ENCODE measurements around the gene COA3. TPM values are rescaled to one million over a fixed set of nuclear protein-coding genes. Genes with fewer than 3 reads are reported as not detected.

COA3 gene
- polyA plus RNA-seq, 2 of the 4 experiments (the other 2 are of a cell fraction), result 126 to 131 TPM

DNA sequence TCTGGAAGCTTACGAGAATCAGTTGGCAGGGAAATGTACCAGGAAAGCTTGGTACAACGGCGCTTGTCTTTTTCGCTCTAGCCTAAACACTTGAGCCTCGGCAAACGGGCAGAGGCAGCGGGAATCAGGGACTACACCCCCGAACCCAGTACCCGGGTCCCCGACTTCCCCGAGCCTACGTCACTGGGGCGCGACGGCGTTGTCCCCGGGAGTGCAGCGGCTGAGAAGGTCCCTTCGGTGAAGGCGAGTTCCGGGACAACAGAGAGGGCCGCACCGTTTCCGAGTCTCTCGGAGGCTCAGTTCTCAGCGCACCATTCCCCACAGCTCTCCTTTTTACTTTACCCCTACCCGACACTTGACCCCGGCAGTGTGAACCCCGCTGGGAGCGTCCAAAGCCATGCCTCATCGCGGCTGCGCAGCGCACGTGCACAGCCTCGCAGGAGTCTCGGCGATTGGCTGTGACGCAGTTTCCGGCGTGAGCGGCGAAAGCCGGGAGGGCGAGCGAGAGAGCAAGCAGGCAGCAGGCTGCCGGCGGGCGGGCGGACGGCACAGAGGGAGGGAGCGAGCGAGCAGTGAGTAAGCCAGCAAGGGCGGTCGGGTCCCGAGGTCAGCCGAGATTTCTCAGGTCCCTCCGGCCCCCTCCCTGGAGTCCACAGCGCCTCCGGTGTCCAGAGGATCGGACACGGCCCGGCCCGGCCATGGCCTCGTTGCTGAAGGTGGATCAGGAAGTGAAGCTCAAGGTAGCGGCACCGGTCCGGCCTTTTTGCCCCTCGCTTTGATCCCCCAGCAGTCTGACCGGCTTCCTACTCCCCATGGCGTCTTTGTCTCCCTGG lies 34.6 kb upstream of the COA3 start, which contains the start of gene PSME3 (continued):
- TF ChIP-seq HOXB5 (CRISPR knock-in tag; IDR thresholded peaks at IDR 0.05) (peak; percentile 68; the same call in 1 of the 2 replicates), ZC3H11A (IDR thresholded peaks at IDR 0.05) (no peak), MAZ (IDR thresholded peaks at IDR 0.05; ENCODE audit: borderline replicate concordance, low read depth, low read length) (0 out of 2 replicates have a peak, but pooled peaks have one; percentile 27), FOSL2 (IDR thresholded peaks at IDR 0.05) (no peak), FOSL2 (CRISPR knock-in tag; IDR thresholded peaks at IDR 0.05) (0 out of 2 replicates have a peak, but pooled peaks have one; percentile 2), CBX8 (IDR thresholded peaks at IDR 0.05) (no peak), BHLHE40 (IDR thresholded peaks at IDR 0.05; ENCODE audit: low read depth, low read length) (peak; percentile 99), FOXS1 (CRISPR knock-in tag; IDR thresholded peaks at IDR 0.05) (no peak), ESRRA (IDR thresholded peaks at IDR 0.05; ENCODE audit: borderline replicate concordance, low read length) (no peak), PBX3 (IDR thresholded peaks at IDR 0.05) (no peak; the same call in 1 of the 2 replicates), TFCP2L1 (CRISPR knock-in tag; IDR thresholded peaks at IDR 0.05) (no peak; the same call in 1 of the 2 replicates), RFX5 (IDR thresholded peaks at IDR 0.05) (peak; percentile 72; the same call in 1 of the 2 replicates), ZNF302 (CRISPR knock-in tag; IDR thresholded peaks at IDR 0.05) (no peak; the same call in 1 of the 2 replicates), TP53 (CRISPR knock-in tag; IDR thresholded peaks at IDR 0.05) (no peak), PHF8 (IDR thresholded peaks at IDR 0.05; ENCODE audit: borderline replicate concordance, low read depth) (peak; percentile 95), KDM1A (IDR thresholded peaks at IDR 0.05; ENCODE audit: low read depth) (no peak), KDM5A (IDR thresholded peaks at IDR 0.05) (peak; percentile 90), ZSCAN20 (CRISPR knock-in tag; IDR thresholded peaks at IDR 0.05) (no peak), JUNB (IDR thresholded peaks at IDR 0.05) (no peak), E2F6 (IDR thresholded peaks at IDR 0.05; ENCODE audit: borderline replicate concordance, low read depth) (peak; percentile 87), EHF (CRISPR knock-in tag; IDR thresholded peaks at IDR 0.05) (peak; percentile 82; the same call in 1 of the 2 replicates), CEBPB (IDR thresholded peaks at IDR 0.05) (no peak), POLR2AphosphoS2 (conservative IDR thresholded peaks at IDR 0.05; ENCODE audit: low read length) (no peak), GATA3 (IDR thresholded peaks at IDR 0.05; ENCODE audit: borderline replicate concordance) (peak; percentile 58; the same call in 1 of the 2 replicates), ZFP36 (IDR thresholded peaks at IDR 0.05; ENCODE audit: borderline replicate concordance, partially characterized antibody) (no peak), HOXA7 (CRISPR knock-in tag; IDR thresholded peaks at IDR 0.05) (peak; percentile 74; the same call in 1 of the 2 replicates), SREBF2 (IDR thresholded peaks at IDR 0.05) (no peak), EHMT2 (IDR thresholded peaks at IDR 0.05; ENCODE audit: low read depth) (no peak), FOSB (CRISPR knock-in tag; IDR thresholded peaks at IDR 0.05) (no peak; the same call in 1 of the 2 replicates), NFE2L2 (conservative IDR thresholded peaks at IDR 0.05; ENCODE audit: low read length) (no peak), MAX (IDR thresholded peaks at IDR 0.05) (peak; percentile 100)
- TF ChIP-seq, protein P1, sequence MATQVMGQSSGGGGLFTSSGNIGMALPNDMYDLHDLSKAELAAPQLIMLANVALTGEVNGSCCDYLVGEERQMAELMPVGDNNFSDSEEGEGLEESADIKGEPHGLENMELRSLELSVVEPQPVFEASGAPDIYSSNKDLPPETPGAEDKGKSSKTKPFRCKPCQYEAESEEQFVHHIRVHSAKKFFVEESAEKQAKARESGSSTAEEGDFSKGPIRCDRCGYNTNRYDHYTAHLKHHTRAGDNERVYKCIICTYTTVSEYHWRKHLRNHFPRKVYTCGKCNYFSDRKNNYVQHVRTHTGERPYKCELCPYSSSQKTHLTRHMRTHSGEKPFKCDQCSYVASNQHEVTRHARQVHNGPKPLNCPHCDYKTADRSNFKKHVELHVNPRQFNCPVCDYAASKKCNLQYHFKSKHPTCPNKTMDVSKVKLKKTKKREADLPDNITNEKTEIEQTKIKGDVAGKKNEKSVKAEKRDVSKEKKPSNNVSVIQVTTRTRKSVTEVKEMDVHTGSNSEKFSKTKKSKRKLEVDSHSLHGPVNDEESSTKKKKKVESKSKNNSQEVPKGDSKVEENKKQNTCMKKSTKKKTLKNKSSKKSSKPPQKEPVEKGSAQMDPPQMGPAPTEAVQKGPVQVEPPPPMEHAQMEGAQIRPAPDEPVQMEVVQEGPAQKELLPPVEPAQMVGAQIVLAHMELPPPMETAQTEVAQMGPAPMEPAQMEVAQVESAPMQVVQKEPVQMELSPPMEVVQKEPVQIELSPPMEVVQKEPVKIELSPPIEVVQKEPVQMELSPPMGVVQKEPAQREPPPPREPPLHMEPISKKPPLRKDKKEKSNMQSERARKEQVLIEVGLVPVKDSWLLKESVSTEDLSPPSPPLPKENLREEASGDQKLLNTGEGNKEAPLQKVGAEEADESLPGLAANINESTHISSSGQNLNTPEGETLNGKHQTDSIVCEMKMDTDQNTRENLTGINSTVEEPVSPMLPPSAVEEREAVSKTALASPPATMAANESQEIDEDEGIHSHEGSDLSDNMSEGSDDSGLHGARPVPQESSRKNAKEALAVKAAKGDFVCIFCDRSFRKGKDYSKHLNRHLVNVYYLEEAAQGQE (IDR thresholded peaks at IDR 0.05), result no peak; the same call in 1 of the 2 replicates
- TF ChIP-seq, protein P2, sequence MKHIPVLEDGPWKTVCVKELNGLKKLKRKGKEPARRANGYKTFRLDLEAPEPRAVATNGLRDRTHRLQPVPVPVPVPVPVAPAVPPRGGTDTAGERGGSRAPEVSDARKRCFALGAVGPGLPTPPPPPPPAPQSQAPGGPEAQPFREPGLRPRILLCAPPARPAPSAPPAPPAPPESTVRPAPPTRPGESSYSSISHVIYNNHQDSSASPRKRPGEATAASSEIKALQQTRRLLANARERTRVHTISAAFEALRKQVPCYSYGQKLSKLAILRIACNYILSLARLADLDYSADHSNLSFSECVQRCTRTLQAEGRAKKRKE (CRISPR knock-in tag; IDR thresholded peaks at IDR 0.05; ENCODE audit: low read depth), result no peak
